Uterus (tissue), 4 donors: ENCODE data around the gene ABHD4. TPM values are rescaled to one million over a fixed set of nuclear protein-coding genes. Genes with fewer than 3 reads are reported as not detected.
"Not testable (repeated sequence)": the region's sequence is repeated elsewhere in the genome, so short reads cannot be mapped to it uniquely, and the experiment has no call there.

ENCODE experiments used
- DNase-seq, 2 donors: peaks; one replicate each; pipeline ENCODE4 v3.0.0-alpha.2; 2019 to 2020
- H3K27ac ChIP-seq, 2 donors: fragments of 200-600 bp; sonication (generic); 1 replicate in 1 of 2; 2 replicates in 1 of 2; pipeline ENCODE4 v1.5.1; 2016 to 2018
- H3K27me3 ChIP-seq, 2 donors: fragments of 200-600 bp; sonication (generic); one replicate each; pipeline ENCODE4 v1.5.1; 2018 to 2019; ENCODE audit warnings: control low read depth in 1 of 2
- H3K36me3 ChIP-seq, 2 donors: fragments of 200-600 bp; sonication (generic); one replicate each; pipeline ENCODE4 v1.5.1; 2019; ENCODE audit warnings: control low read depth in 1 of 2
- H3K4me1 ChIP-seq, 2 donors: fragments of 200-600 bp; sonication (generic); one replicate each; pipeline ENCODE4 v1.5.1; 2018 to 2019; ENCODE audit warnings: control low read depth in 1 of 2
- H3K4me3 ChIP-seq, 2 donors: fragments of 200-600 bp; sonication (generic); 1 replicate in 1 of 2; 2 replicates in 1 of 2; pipeline ENCODE4 v1.5.1; 2018 to 2019; ENCODE audit warnings: mild to moderate bottlenecking in 1 of 2
- H3K9me3 ChIP-seq, 2 donors: fragments of 200-600 bp; sonication (generic); one replicate each; pipeline ENCODE4 v1.5.1; 2019; ENCODE audit warnings: control low read depth in 1 of 2
- POLR2A ChIP-seq, 2 donors: fragments of 450-650 bp; IDR thresholded peaks; one replicate each; pipeline ENCODE4 v1.6.1; 2016; ENCODE audit warnings: antibody characterized with exemption in 2 of 2, mild to moderate bottlenecking in 1 of 2, moderate library complexity in 1 of 2
- intact Hi-C: fragments of 100-400 bp; cut with DNase I; formaldehyde crosslinking; loops from one replicate; pipeline ENCODE4 v1.15.1; 2023; ENCODE audit warnings: low total_unique reads
- total RNA-seq, 4 donors: library from RNA; depleted of rRNA in 3 of 4; stranded (reverse); fragments of >200 nt in 3 of 4; gene quantifications; one replicate each; pipeline versions ENCODE4 v1.1.0 to v1.2.4, GENCODE V29; 2014 to 2023
- TF ChIP-seq, protein P1 (sequence below), 4 experiments: fragments of 200-600 bp in 2 of 4; fragments of 450-650 bp in 2 of 4; sonication (generic) in 2 of 4; IDR thresholded peaks; one replicate each; pipeline ENCODE4 v1.5.1; 2016 to 2019; ENCODE audit warnings: antibody characterized with exemption in 4 of 4, mild to moderate bottlenecking in 2 of 4, moderate library complexity in 1 of 4
- donor health status: DM: yes; HTN: yes; CAD: no.

Gene ABHD4
- total RNA-seq, 4 donors from 2014 or later = 17.9 to 40.0 (median 28.6) TPM

DNA sequence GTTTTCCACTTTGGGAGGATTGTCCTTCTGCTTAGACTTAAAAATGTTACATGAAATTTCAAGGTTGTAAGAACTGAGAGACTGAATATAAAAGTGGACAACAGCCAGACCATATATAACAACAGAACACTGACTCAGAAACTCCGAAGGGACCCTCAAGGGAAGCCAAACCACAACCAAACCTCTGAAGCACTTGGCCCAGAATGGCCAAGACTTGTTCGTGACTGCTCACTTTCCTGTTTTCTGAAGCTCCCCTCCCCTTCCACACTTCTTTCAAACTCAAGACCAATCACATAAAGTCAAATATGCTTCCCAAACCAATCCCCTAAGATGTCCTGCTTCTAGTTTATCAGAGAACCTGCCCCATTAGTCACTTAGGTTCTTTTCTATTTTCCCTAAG lies 32.4 kb downstream of the ABHD4 start:
- TF ChIP-seq, protein P1, sequence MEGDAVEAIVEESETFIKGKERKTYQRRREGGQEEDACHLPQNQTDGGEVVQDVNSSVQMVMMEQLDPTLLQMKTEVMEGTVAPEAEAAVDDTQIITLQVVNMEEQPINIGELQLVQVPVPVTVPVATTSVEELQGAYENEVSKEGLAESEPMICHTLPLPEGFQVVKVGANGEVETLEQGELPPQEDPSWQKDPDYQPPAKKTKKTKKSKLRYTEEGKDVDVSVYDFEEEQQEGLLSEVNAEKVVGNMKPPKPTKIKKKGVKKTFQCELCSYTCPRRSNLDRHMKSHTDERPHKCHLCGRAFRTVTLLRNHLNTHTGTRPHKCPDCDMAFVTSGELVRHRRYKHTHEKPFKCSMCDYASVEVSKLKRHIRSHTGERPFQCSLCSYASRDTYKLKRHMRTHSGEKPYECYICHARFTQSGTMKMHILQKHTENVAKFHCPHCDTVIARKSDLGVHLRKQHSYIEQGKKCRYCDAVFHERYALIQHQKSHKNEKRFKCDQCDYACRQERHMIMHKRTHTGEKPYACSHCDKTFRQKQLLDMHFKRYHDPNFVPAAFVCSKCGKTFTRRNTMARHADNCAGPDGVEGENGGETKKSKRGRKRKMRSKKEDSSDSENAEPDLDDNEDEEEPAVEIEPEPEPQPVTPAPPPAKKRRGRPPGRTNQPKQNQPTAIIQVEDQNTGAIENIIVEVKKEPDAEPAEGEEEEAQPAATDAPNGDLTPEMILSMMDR (IDR thresholded peaks at IDR 0.05) = no peak
- TF ChIP-seq POLR2A (IDR thresholded peaks at IDR 0.05) = no peak
- Histone ChIP-seq H3K4me1 (no peaks in the 10 kb centered on the region), H3K4me3 (no peak overlapping the region), H3K9me3 (no peaks in the 10 kb centered on the region), H3K27ac (no peak overlapping the region), H3K36me3 (no peaks in the 10 kb centered on the region), H3K27me3 (no peaks in the 10 kb centered on the region)
- intact Hi-C loops = no loop called here
- no peak for DNase-seq

DNA sequence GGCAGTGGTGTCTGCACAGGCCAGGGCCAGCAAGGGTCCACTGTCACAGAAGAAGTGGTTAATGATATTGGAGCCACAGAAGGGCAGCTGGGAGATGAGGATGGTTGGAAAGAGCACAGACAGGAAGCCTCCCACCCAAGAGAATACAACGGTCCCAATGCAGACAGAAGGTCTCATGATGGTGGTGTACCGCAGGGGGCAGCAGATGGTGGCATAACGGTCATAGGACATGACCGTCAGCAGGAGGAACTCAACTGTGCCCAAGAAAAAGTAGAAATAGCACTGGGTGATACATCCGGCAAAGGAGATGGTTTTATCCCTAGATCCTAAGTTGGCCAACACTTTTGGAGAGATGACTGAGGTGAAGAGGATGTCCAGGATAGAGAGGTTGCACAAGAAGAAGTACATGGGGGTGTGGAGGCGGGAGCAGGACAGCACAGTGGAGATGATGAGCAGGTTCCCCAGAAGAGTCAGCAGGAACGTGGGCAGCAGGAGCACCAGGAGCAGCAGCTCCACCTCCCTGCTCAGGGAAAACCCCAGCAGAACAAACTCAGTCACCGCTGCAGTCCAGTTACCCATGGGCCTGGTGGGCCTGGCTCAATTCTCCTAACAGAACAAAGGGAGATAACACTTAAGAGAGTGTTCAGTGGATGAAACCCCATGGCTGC lies 36.3 kb downstream of the ABHD4 start:
- H3K27ac ChIP-seq = no peak overlapping the region
- H3K4me3 ChIP-seq = no peak overlapping the region
- no peak for DNase-seq
- no peaks in the 10 kb centered on the region for H3K27me3 ChIP-seq
- H3K4me1 ChIP-seq = no peaks in the 10 kb centered on the region
- TF ChIP-seq POLR2A (IDR thresholded peaks at IDR 0.05) = no peak
- TF ChIP-seq, protein P1 (IDR thresholded peaks at IDR 0.05) = no peak
- intact Hi-C loops = no loop called here
- H3K9me3 ChIP-seq = no peaks in the 10 kb centered on the region
- H3K36me3 ChIP-seq = no peaks in the 10 kb centered on the region

DNA sequence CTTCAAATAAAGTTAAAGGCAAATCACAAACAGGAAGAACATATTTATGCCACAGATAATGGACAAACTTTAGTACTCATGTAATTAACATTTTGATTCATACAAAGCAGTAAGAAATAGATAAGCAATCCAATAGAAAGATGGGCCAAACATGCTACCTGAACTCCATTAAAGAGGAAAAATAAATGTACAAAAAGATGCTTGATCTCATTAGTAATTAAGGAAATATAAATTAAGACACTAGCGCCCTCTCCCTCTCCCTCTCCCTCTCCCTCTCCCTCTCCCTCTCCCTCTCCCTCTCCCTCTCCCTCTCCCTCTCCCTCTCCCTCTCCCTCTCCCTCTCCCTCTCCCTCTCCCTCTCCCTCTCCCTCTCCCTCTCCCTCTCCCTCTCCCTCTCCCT lies 37.9 kb downstream of the ABHD4 start:
- H3K27me3 ChIP-seq, H3K27ac ChIP-seq, intact Hi-C loops: not testable (repeated sequence)

DNA sequence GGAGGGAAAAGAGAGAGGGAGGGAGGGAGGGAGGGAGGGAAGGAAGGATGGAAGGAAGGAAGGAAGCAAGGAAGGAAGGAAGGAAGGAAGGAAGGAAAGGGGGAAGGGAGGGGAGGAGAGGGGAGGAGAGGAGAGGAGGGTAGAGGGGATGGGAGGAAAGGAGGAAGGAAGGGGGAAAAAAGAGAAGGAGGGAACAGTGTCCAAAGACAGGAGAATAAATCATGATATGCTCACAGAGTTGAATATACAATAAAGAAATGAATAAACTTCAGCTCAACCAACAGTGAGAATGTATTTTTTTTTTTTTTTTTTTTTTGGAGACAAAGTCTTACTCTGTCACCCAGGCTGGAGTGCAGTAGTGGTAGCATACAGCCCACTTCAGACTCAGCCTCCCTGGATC lies 42.1 kb downstream of the ABHD4 start:
- no peaks in the 10 kb centered on the region for H3K9me3 ChIP-seq
- no peak overlapping the region for H3K27ac ChIP-seq
- no peak overlapping the region for H3K4me3 ChIP-seq
- no peaks in the 10 kb centered on the region for H3K36me3 ChIP-seq
- TF ChIP-seq, protein P1 (IDR thresholded peaks at IDR 0.05) = no peak
- TF ChIP-seq POLR2A (IDR thresholded peaks at IDR 0.05) = no peak
- intact Hi-C loops = no loop called here
- no peaks in the 10 kb centered on the region for H3K4me1 ChIP-seq
- no peaks in the 10 kb centered on the region for H3K27me3 ChIP-seq
- DNase-seq = no peak

More for the DNA sequence above, 37.9 kb downstream of the ABHD4 start:
- H3K36me3 ChIP-seq, H3K4me1 ChIP-seq, H3K9me3 ChIP-seq, H3K4me3 ChIP-seq, DNase-seq: not testable (repeated sequence)

DNA sequence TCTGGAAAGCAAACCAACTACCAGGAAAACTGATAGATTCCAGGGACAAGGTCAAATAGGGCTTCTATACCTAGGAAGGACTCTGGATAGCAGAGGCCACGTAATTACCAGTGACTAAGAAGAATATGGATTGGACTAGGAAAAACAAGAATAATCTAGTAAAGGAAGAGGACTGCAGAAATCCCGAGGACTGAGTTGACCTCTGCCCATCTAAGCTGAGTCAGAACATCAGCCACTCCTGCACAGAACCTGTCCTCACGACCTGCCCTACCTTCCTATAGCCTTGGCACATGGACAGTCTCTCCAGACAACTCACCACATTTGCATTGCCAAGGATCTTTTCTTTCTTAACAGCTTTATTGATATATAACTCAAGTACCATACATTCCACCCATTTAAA lies 43.7 kb downstream of the ABHD4 start:
- Histone ChIP-seq H3K9me3 (no peaks in the 10 kb centered on the region), H3K27me3 (no peaks in the 10 kb centered on the region), H3K36me3 (no peaks in the 10 kb centered on the region), H3K27ac (no peak overlapping the region), H3K4me1 (no peaks in the 10 kb centered on the region), H3K4me3 (no peak overlapping the region)
- no peak for DNase-seq
- TF ChIP-seq, protein P1 (IDR thresholded peaks at IDR 0.05) = no peak
- TF ChIP-seq POLR2A (IDR thresholded peaks at IDR 0.05) = no peak
- intact Hi-C loops = no loop called here

DNA sequence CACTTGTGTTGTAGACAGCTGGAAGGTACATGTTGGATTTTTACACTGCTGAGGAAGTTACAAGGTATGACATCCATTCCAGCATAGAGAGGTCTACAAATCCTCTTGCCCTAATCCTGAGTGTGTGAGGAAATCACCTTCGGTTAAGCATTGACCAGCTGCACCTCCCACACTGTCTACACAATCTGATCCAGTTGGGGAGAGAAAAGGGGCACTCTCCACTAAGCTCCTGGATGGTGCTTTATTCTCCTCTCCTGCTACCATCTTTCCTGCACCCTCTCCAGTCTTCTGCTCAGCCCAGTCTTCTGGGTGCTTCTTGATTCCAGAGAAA lies 46.2 kb downstream of the ABHD4 start, which contains the start of gene OR6J1:
OR6J1 (minus strand) TSS at position 48 of the 331 bp plus-strand sequence. CDS start 9,541 bp downstream, outside the sequence.
- no peaks in the 10 kb centered on the region for H3K9me3 ChIP-seq
- TF ChIP-seq, protein P1 (IDR thresholded peaks at IDR 0.05) = no peak
- no peak for TF ChIP-seq POLR2A (IDR thresholded peaks at IDR 0.05)
- H3K27me3 ChIP-seq = no peaks in the 10 kb centered on the region
- intact Hi-C loops = no loop called here
- H3K27ac ChIP-seq = no peak within 1 kb of the TSS
- H3K36me3 ChIP-seq = no peaks in the 10 kb centered on the region
- no peak for DNase-seq
- no peaks in the 10 kb centered on the region for H3K4me1 ChIP-seq
- H3K4me3 ChIP-seq = no peak within 1 kb of the TSS
